Stimulated activated naive B cell treated with anti-CD40 and anti-IgM and Interleukin-4, amounts not matched to agents 10 μg/mL and 1 μg/mL and 100 μg/mL, for 72 hours (primary cell): Measurements from ENCODE around the gene LRRC8A.
A peak's percentile ranks its signal among the peaks of the same experiment; 100 is the strongest.

Experiments
- ATAC-seq, 2 donors: fragments of 150-1000 bp; cut with Tn5 transposase; replicated peaks; 2 replicates each; pipeline ENCODE4 v1.10.0; 2021; ENCODE audit warnings: moderate library complexity in 1 of 2
- DNase-seq: peaks from one replicate; pipeline ENCODE4 v3.0.0; 2021
- H3K27ac Mint-ChIP-seq: one replicate; pipeline ENCODE4 v1.8.0; 2022; ENCODE audit warnings: mild to moderate bottlenecking, mixed read lengths
- H3K27me3 Mint-ChIP-seq, 2 donors: one replicate each; pipeline ENCODE4 v1.8.0; 2022; ENCODE audit warnings: mixed read lengths in 2 of 2
- H3K36me3 Mint-ChIP-seq, 2 donors: one replicate each; pipeline ENCODE4 v1.8.0; 2022; ENCODE audit warnings: mixed read lengths in 2 of 2, mild to moderate bottlenecking in 1 of 2
- H3K4me1 Mint-ChIP-seq, 2 donors: one replicate each; pipeline ENCODE4 v1.8.0; 2022; ENCODE audit warnings: mixed read lengths in 2 of 2, mild to moderate bottlenecking in 1 of 2
- H3K4me3 Mint-ChIP-seq, 2 donors: one replicate each; pipeline ENCODE4 v1.8.0; 2022; ENCODE audit warnings: mild to moderate bottlenecking in 2 of 2, mixed read lengths in 2 of 2, moderate library complexity in 1 of 2
- H3K9me3 Mint-ChIP-seq, 2 donors: one replicate each; pipeline ENCODE4 v1.8.0; 2022; ENCODE audit warnings: mixed read lengths in 2 of 2, mild to moderate bottlenecking in 1 of 2

Gene LRRC8A

GRCh38 chr9:128885798-128886197, 3.9 kb downstream of the LRRC8A start:
- Mint-ChIP-seq H3K4me3 (no peak overlapping the region), H3K27me3 (no peaks in the 10 kb centered on the region), H3K27ac (peak overlapping the region; percentile 38), H3K9me3 (no peaks in the 10 kb centered on the region), H3K4me1 (peaks cover 26 to 32% of the 10 kb centered on the region in 2 donors), H3K36me3 (peaks cover 9 to 28% of the 10 kb centered on the region in 2 donors)
- DNase-seq (no peak), ATAC-seq (no peak)

DNA sequence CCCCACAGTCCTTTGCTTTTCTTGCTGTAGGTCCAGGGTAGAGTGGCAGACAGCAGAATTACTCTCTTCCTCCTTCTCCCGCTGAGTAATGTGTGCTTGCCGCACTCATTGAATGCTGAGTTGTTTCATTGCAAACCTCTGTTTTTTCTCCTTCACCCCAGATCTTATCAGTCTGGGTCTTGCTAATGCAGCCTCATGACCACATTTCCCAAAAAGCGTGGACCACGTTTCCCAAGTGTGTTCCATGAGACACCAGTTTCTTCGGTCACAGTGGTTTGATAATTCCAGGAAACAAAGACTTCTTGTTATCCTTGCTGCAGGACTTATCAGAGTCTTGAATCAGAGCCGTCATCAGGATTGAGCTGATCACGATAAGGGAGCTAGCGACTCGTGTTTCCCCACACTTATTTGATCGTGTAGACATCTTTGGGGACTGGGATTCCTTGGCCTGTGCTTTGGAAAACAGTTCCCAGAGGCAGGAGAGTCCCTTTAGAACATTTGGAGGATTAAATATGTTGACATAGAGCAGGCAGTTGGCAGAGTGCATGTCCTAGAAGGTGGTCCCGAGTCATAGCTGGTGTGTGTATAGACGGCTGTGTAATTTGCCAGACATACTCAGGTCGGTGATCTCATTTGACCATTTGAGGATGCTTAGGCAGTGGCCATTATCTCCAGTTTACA, 4.4 kb downstream of the LRRC8A start:
- H3K27me3 Mint-ChIP-seq, result no peaks in the 10 kb centered on the region
- H3K36me3 Mint-ChIP-seq, result peaks cover 9 to 28% of the 10 kb centered on the region in 2 donors
- H3K27ac Mint-ChIP-seq, result no peak overlapping the region
- no peak overlapping the region for H3K4me3 Mint-ChIP-seq
- no peaks in the 10 kb centered on the region for H3K9me3 Mint-ChIP-seq
- DNase-seq (no peak), ATAC-seq (no peak)
- peaks cover 24 to 27% of the 10 kb centered on the region in 2 donors for H3K4me1 Mint-ChIP-seq

GRCh38 chr9:128887049-128887448, 5.1 kb downstream of the LRRC8A start:
- no peaks in the 10 kb centered on the region for H3K9me3 Mint-ChIP-seq
- H3K4me3 Mint-ChIP-seq, result no peak overlapping the region
- no peaks in the 10 kb centered on the region for H3K27me3 Mint-ChIP-seq
- H3K4me1 Mint-ChIP-seq, result peaks cover 22 to 24% of the 10 kb centered on the region in 2 donors
- DNase-seq (no peak), ATAC-seq (no peak)
- no peak overlapping the region for H3K27ac Mint-ChIP-seq
- H3K36me3 Mint-ChIP-seq, result peaks cover 9 to 28% of the 10 kb centered on the region in 2 donors

DNA sequence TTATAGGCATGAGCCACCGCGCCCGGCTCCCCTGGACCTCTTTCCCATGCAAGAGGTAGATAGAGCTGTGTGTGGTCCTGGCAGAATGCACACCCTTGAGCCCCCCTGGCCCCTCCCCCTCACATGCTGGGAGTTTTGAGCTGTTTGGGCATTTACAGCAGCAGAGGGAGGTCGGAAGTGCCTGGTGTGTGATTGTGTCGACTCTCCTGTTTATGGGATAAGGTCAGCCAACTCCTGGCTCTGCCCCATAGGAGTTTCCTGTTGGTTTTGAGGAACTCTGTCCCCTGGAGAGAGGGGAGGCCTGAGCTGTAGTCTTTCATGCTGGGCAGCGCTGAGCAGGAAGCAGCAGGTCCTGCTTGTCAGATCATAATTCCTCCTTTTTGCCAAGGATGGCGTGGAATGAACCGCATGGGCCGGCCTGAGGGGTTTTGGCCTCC, 6.0 kb downstream of the LRRC8A start:
- Mint-ChIP-seq H3K4me3 (no peak overlapping the region), H3K27ac (no peak overlapping the region), H3K9me3 (no peaks in the 10 kb centered on the region), H3K27me3 (no peaks in the 10 kb centered on the region), H3K4me1 (peaks cover 18 to 19% of the 10 kb centered on the region in 2 donors), H3K36me3 (peaks cover 9 to 28% of the 10 kb centered on the region in 2 donors)
- DNase-seq (no peak), ATAC-seq (no peak)

- no peaks in the 10 kb centered on the region for H3K27me3 Mint-ChIP-seq
- peaks cover 5 to 7% of the 10 kb centered on the region in 2 donors for H3K4me1 Mint-ChIP-seq
- no peak overlapping the region for H3K4me3 Mint-ChIP-seq
- ATAC-seq (no peak), DNase-seq (no peak)
- no peak overlapping the region for H3K27ac Mint-ChIP-seq
- no peaks in the 10 kb centered on the region for H3K9me3 Mint-ChIP-seq
- peaks cover 15 to 19% of the 10 kb centered on the region in 2 donors for H3K36me3 Mint-ChIP-seq
These were observed 9.6 kb downstream of the LRRC8A start for GRCh38 chr9:128891321-128892220.

GRCh38 chr9:128892221-128892921, 10.4 kb downstream of the LRRC8A start:
- H3K9me3 Mint-ChIP-seq, result no peaks in the 10 kb centered on the region
- H3K27ac Mint-ChIP-seq, result no peak overlapping the region
- ATAC-seq (no peak), DNase-seq (no peak)
- no peak overlapping the region for H3K4me3 Mint-ChIP-seq
- H3K4me1 Mint-ChIP-seq, result peaks cover 5 to 7% of the 10 kb centered on the region in 2 donors
- peaks cover 17 to 21% of the 10 kb centered on the region in 2 donors for H3K36me3 Mint-ChIP-seq
- no peaks in the 10 kb centered on the region for H3K27me3 Mint-ChIP-seq

DNA sequence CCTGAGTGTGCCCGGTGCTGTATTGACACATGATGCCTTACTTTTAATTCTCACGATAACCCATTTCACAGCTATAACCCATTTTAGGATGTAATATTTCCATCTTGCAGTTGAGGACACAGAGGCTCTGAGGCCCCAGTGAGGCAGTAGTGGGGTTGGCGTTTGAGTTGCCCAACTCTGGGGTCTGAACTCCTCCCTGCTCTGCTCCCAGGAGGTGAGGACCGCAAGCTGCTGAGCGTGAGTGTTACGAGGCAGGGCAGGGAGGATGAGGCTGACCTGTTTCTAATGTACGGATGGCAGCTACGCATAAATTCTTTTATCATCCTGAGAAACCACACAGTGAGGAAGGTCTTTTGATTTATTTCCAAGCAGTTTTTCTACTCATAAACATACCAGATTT, 11.4 kb downstream of the LRRC8A start:
- peaks cover 6 to 13% of the 10 kb centered on the region in 2 donors for H3K4me1 Mint-ChIP-seq
- H3K27me3 Mint-ChIP-seq, result no peaks in the 10 kb centered on the region
- ATAC-seq (no peak), DNase-seq (no peak)
- peaks cover 18 to 20% of the 10 kb centered on the region in 2 donors for H3K36me3 Mint-ChIP-seq
- H3K27ac Mint-ChIP-seq, result no peak overlapping the region
- no peaks in the 10 kb centered on the region for H3K9me3 Mint-ChIP-seq
- H3K4me3 Mint-ChIP-seq, result no peak overlapping the region

DNA sequence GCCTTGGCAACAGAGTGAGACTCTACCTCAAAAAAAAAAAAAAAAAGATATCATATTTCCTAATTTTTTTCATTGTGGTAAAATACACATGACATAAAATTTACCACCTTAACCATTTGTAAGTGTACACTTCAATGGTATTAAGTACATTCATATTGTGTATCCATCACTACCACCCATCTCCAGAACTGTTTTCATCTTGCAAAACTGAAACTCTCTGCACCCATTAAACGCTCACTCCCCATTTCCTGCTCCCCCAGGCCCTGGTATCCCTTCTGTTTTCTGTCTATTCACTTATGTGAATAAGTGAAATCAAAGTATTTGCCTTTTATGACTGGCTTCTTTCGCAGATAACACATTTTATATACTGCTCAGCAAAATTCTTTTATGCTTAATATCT, 12.8 kb downstream of the LRRC8A start:
- Mint-ChIP-seq H3K27ac (no peak overlapping the region), H3K9me3 (no peaks in the 10 kb centered on the region), H3K36me3 (peaks cover 12 to 15% of the 10 kb centered on the region in 2 donors), H3K4me1 (peaks cover 13 to 22% of the 10 kb centered on the region in 2 donors), H3K27me3 (no peaks in the 10 kb centered on the region), H3K4me3 (no peak overlapping the region)
- ATAC-seq (no peak), DNase-seq (no peak)

GRCh38 chr9:128895556-128895955, 13.6 kb downstream of the LRRC8A start:
- H3K9me3 Mint-ChIP-seq, result no peaks in the 10 kb centered on the region
- H3K36me3 Mint-ChIP-seq, result peaks cover 9 to 15% of the 10 kb centered on the region in 2 donors
- ATAC-seq, result no peak
- H3K27me3 Mint-ChIP-seq, result no peaks in the 10 kb centered on the region
- H3K4me1 Mint-ChIP-seq, result peaks cover 18 to 28% of the 10 kb centered on the region in 2 donors
- H3K4me3 Mint-ChIP-seq, result no peak overlapping the region
- H3K27ac Mint-ChIP-seq, result peak overlapping the region; percentile 73
- DNase-seq, result no peak

- Mint-ChIP-seq H3K4me3 (no peak overlapping the region), H3K27ac (peak overlapping the region; percentile 90), H3K27me3 (no peaks in the 10 kb centered on the region), H3K4me1 (peaks cover 30 to 45% of the 10 kb centered on the region in 2 donors), H3K9me3 (no peaks in the 10 kb centered on the region), H3K36me3 (peaks cover 7 to 11% of the 10 kb centered on the region in 2 donors)
- ATAC-seq (no peak), DNase-seq (no peak)
These were observed 16.4 kb downstream of the LRRC8A start for GRCh38 chr9:128898382-128898781.

GRCh38 chr9:128898845-128899565, 17.1 kb downstream of the LRRC8A start:
- DNase-seq (no peak), ATAC-seq (peak in 1 of 2 donors; percentile 2)
- Mint-ChIP-seq H3K4me3 (peak overlapping the region in 1 of 2 donors; percentile 31), H3K9me3 (no peaks in the 10 kb centered on the region), H3K27me3 (no peaks in the 10 kb centered on the region), H3K4me1 (peaks cover 32 to 45% of the 10 kb centered on the region in 2 donors), H3K27ac (peak overlapping the region; percentile 76), H3K36me3 (peaks cover 7 to 11% of the 10 kb centered on the region in 2 donors)

GRCh38 chr9:128899566-128900322, 17.8 kb downstream of the LRRC8A start:
- peak overlapping the region; percentile 76 for H3K27ac Mint-ChIP-seq
- H3K4me3 Mint-ChIP-seq, result peak overlapping the region in 1 of 2 donors; percentile 31
- H3K36me3 Mint-ChIP-seq, result peaks cover 7 to 10% of the 10 kb centered on the region in 2 donors
- ATAC-seq, result peak; percentile 22 to 37
- H3K9me3 Mint-ChIP-seq, result no peaks in the 10 kb centered on the region
- H3K4me1 Mint-ChIP-seq, result peaks cover 32 to 45% of the 10 kb centered on the region in 2 donors
- H3K27me3 Mint-ChIP-seq, result no peaks in the 10 kb centered on the region
- DNase-seq, result no peak

DNA sequence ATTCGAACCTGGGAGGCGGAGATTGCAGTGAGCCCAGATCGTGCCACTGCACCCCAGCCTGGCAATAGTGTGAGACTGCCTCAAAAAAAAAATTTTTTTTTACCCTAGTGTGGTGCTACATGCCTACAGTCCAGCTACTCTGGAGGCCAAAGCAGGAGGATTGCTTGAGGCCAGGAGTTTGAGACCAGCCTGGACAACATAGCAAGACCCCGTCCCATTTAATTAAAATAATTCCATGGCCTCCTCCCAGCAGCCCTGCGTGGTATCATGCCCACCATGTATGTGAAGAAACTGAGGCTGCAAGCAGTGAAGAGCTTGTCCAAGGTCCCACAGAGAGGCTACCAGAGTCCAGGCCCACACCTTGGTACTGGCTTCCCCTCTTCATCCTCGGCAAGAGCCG, 19.4 kb downstream of the LRRC8A start:
- H3K27me3 Mint-ChIP-seq, result no peaks in the 10 kb centered on the region
- H3K4me3 Mint-ChIP-seq, result no peak overlapping the region
- peaks cover 30 to 45% of the 10 kb centered on the region in 2 donors for H3K4me1 Mint-ChIP-seq
- H3K27ac Mint-ChIP-seq, result no peak overlapping the region
- DNase-seq (no peak), ATAC-seq (no peak)
- peaks cover 7% of the 10 kb centered on the region in 2 donors for H3K36me3 Mint-ChIP-seq
- H3K9me3 Mint-ChIP-seq, result no peaks in the 10 kb centered on the region
